Panc1 (cell line): Measurements from ENCODE around the gene PIK3R1. TPM values are rescaled to one million over a fixed set of nuclear protein-coding genes. Genes with fewer than 3 reads are reported as not detected.

Source experiments
- ATAC-seq: fragments of 200-7000 bp; cut with Tn5 transposase; 2 replicates; pipeline ENCODE4 v1.9.1; 2020; ENCODE audit warnings: mild to moderate bottlenecking, moderate library complexity
- BruUV-seq: library from RNA; stranded (reverse); fragments of 400-500 nt; replicated peaks from 2 replicates; lab custom pipeline; 2021; lab: Mats Ljungman, UMichigan
- CTCF ChIA-PET: fragments of 300-600 bp; sonication (Branson Sonifier 250); formaldehyde crosslinking; loops from one replicate; lab custom pipeline; 2022; ENCODE audit warnings: antibody characterized with exemption; lab: Charles Lee
- POLR2A ChIA-PET: fragments of 300-600 bp; sonication (Branson Sonifier 250); formaldehyde crosslinking; loops from one replicate; lab custom pipeline; 2022; ENCODE audit warnings: antibody characterized with exemption; lab: Charles Lee
- DNase-seq: peaks from one replicate; pipeline ENCODE4 v3.0.0-alpha.2; 2010; ENCODE audit warnings: low read depth, low spot score
- H3K27ac ChIP-seq: 2 replicates; pipeline ENCODE4 v1.5.1; 2011; ENCODE audit warnings: mild to moderate bottlenecking, low read length, inconsistent platforms
- H3K27me3 ChIP-seq: fragments of 200-500 bp; sonication (Bioruptor generic); 2 replicates; pipeline ENCODE4 v1.6.0; 2014; ENCODE audit warnings: low read length, inconsistent platforms; ENCODE audit not compliant: control insufficient read depth, insufficient read depth
- H3K36me3 ChIP-seq: fragments of 200-500 bp; sonication (Bioruptor generic); 2 replicates; pipeline ENCODE4 v1.5.1; 2014; ENCODE audit warnings: inconsistent platforms, mild to moderate bottlenecking, low read length, moderate library complexity; ENCODE audit not compliant: control insufficient read depth, insufficient read depth
- H3K4me1 ChIP-seq: 2 replicates; pipeline ENCODE4 v1.5.1; 2011; ENCODE audit warnings: inconsistent platforms, mild to moderate bottlenecking, low read length, moderate library complexity; ENCODE audit not compliant: control insufficient read depth, insufficient read depth
- H3K4me3 ChIP-seq, 2 experiments: 2 replicates each; pipeline ENCODE4 v1.5.1; 2011 to 2012; ENCODE audit warnings: low read depth in 2 of 2, low read length in 2 of 2, mild to moderate bottlenecking in 2 of 2, inconsistent platforms in 1 of 2, moderate library complexity in 1 of 2
- H3K9me3 ChIP-seq: fragments of 200-500 bp; sonication (Bioruptor generic); 2 replicates; pipeline ENCODE4 v1.5.1; 2014; ENCODE audit warnings: low read depth, mild to moderate bottlenecking, inconsistent platforms, low read length, moderate library complexity; ENCODE audit not compliant: control insufficient read depth, insufficient read depth
- SIN3A ChIP-seq: IDR thresholded peaks from 2 replicates; pipeline ENCODE4 v1.6.1; 2012; ENCODE audit warnings: low read depth, mild to moderate bottlenecking, low read length, moderate library complexity, borderline replicate concordance; ENCODE audit not compliant: insufficient read depth
- TCF7L2 ChIP-seq: IDR thresholded peaks from 2 replicates; pipeline ENCODE4 v1.6.1; 2011; ENCODE audit warnings: mild to moderate bottlenecking, low read depth, low read length, inconsistent platforms
- in situ Hi-C: cut with HindIII; loops from 2 replicates; pipeline ENCODE4 v1.10.0; 2016; ENCODE audit warnings: low sequenced_read_pairs, low pct_unique_long_range_greater_than_20kb
- intact Hi-C: fragments of 100-400 bp; cut with micrococcal nuclease; formaldehyde crosslinking; loops from one replicate; pipeline ENCODE4 v1.10.0; 2022; ENCODE audit not compliant: unreplicated experiment
- total RNA-seq: library from RNA; stranded (reverse); gene quantifications from one replicate; pipeline ENCODE4 v1.2.1, GENCODE V29; 2021; ENCODE audit not compliant: unreplicated experiment
- TF ChIP-seq, protein P1 (sequence below), 2 experiments: IDR thresholded peaks; 2 replicates each; pipeline ENCODE4 v1.6.1; 2011 to 2012; ENCODE audit warnings: low read depth in 2 of 2, control low read depth in 1 of 2, low read length in 1 of 2, mild to moderate bottlenecking in 1 of 2, moderate library complexity in 1 of 2; ENCODE audit not compliant: insufficient read depth in 1 of 2
- TF ChIP-seq, protein P2 (sequence below): fragments of 450-650 bp; IDR thresholded peaks from 2 replicates; pipeline ENCODE4 v1.5.1; 2017; ENCODE audit warnings: mild to moderate bottlenecking

Gene PIK3R1
- total RNA-seq, 1 experiment from 2014 or later: 23.4 TPM

DNA sequence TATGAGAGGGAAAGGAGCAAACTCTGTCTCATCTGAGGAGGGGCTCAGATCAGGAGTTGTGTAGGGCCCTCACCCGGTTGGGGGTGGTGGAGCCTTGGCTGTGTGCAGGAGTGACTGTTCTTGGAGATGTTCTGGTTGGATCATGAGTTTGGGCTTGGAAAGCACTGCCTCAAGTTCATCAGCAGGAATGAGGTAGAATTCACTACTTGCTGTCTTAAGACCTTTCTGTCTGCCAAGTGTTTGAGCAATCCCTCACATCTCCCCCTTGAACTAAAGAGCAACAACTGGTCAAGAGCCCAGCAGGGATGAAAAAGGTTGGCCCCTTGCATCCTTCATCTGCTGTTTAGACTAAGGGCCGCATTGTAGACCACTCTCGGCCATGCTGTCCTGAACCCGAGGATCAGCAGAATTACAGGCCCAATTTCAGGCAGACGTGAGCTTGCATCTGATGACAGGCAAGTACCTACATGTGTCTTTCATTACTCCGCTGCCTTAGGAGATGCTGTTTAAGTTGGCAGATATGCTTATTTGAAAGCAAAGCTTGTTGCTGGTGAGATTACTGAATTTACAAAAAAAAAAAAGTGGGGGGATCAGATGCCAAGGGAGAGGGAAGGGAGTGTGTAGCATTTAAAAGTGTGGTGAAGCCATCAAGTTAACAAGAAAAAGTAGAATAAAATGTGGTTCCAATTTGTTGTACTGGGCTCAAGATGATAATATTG, 36.4 kb downstream of the PIK3R1 start:
- no peak overlapping the region for H3K4me3 ChIP-seq
- no peaks in the 10 kb centered on the region for H3K27me3 ChIP-seq
- TF ChIP-seq, protein P1, sequence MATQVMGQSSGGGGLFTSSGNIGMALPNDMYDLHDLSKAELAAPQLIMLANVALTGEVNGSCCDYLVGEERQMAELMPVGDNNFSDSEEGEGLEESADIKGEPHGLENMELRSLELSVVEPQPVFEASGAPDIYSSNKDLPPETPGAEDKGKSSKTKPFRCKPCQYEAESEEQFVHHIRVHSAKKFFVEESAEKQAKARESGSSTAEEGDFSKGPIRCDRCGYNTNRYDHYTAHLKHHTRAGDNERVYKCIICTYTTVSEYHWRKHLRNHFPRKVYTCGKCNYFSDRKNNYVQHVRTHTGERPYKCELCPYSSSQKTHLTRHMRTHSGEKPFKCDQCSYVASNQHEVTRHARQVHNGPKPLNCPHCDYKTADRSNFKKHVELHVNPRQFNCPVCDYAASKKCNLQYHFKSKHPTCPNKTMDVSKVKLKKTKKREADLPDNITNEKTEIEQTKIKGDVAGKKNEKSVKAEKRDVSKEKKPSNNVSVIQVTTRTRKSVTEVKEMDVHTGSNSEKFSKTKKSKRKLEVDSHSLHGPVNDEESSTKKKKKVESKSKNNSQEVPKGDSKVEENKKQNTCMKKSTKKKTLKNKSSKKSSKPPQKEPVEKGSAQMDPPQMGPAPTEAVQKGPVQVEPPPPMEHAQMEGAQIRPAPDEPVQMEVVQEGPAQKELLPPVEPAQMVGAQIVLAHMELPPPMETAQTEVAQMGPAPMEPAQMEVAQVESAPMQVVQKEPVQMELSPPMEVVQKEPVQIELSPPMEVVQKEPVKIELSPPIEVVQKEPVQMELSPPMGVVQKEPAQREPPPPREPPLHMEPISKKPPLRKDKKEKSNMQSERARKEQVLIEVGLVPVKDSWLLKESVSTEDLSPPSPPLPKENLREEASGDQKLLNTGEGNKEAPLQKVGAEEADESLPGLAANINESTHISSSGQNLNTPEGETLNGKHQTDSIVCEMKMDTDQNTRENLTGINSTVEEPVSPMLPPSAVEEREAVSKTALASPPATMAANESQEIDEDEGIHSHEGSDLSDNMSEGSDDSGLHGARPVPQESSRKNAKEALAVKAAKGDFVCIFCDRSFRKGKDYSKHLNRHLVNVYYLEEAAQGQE (IDR thresholded peaks at IDR 0.05; ENCODE audit: insufficient read depth in 1 of 2, low read depth in 2 of 2, low read length in 1 of 2): no peak
- no peak for TF ChIP-seq SIN3A
- H3K27ac ChIP-seq: peak overlapping the region; percentile 21; the same call in 1 of the 2 replicates
- H3K36me3 ChIP-seq: no peaks in the 10 kb centered on the region
- intact Hi-C loops: loop anchor here (2.0 kb wide), 1 partner anchor 1005 kb away; no protein-coding TSS in a partner anchor
- no TSS peak for BruUV-seq
- peaks cover 33% of the 10 kb centered on the region for H3K4me1 ChIP-seq
- DNase-seq (no peak), ATAC-seq (no peak; the same call in 1 of the 2 replicates)
- ChIA-PET POLR2A (no interaction called here), CTCF (interaction anchor here (0.7 to 2.0 kb wide), 2 partner anchors 20 to 1006 kb away, joined by 3 to 7 read pairs; no protein-coding TSS in a partner anchor)
- no peaks in the 10 kb centered on the region for H3K9me3 ChIP-seq
- in situ Hi-C loops: no loop called here

DNA sequence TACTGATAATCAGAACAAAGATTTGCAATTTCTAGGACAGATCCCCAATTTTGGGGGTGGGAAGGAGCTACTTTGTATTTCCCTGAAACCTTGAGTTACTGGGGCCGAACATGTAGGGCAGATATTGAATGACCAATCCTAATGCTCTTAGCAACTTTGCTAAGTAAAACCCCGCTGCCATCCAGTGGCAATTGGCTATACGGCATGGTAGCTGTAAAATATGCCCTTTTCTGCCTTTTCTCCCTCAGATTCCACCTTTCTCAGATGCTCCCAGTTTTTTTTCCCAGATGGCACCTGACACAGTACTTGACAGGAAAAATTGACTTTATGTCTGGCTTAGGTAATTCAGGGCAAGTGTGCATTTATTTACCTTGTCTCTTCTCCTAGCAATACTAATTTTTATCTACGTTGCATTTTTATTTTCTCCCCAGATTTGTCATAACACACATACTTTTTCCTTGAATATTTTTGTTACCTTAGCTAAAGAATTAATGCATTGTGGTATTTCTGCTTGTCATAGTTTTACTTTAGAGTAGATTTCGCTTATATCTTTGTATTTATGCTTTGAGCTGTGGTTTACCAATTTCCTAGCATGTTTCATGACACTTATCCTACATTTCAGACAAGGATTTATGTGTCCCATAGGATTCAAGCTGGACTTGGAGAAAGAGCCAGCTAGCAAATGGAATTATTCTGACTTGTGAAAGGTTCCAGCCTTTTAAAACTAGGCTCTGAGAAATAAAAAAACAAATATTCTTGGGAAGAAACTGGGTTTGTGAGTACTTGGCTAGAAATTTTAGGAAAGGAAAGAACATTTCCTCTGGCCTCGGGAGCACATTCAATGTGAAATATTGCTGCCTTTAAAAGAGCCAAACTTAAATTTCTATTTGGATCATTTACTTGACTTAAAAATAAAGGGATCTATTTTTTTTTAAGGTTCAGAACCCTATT, 37.4 kb downstream of the PIK3R1 start:
- intact Hi-C loops: loop anchor here (2.0 kb wide), 1 partner anchor 1006 kb away; no protein-coding TSS in a partner anchor
- in situ Hi-C loops: no loop called here
- TF ChIP-seq, protein P2, sequence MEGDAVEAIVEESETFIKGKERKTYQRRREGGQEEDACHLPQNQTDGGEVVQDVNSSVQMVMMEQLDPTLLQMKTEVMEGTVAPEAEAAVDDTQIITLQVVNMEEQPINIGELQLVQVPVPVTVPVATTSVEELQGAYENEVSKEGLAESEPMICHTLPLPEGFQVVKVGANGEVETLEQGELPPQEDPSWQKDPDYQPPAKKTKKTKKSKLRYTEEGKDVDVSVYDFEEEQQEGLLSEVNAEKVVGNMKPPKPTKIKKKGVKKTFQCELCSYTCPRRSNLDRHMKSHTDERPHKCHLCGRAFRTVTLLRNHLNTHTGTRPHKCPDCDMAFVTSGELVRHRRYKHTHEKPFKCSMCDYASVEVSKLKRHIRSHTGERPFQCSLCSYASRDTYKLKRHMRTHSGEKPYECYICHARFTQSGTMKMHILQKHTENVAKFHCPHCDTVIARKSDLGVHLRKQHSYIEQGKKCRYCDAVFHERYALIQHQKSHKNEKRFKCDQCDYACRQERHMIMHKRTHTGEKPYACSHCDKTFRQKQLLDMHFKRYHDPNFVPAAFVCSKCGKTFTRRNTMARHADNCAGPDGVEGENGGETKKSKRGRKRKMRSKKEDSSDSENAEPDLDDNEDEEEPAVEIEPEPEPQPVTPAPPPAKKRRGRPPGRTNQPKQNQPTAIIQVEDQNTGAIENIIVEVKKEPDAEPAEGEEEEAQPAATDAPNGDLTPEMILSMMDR: peak; percentile 89
- TF ChIP-seq TCF7L2: no peak
- ChIA-PET POLR2A (interaction anchor here (0.5 to 0.6 kb wide), 2 partner anchors 37 to 1032 kb away, joined by 5 to 6 read pairs; partner anchors contain the start of gene PIK3R1), CTCF (interaction anchor here (0.5 to 2.0 kb wide), 4 partner anchors 19 to 1007 kb away, joined by 3 to 7 read pairs (median 4); no protein-coding TSS in a partner anchor)
- Histone ChIP-seq H3K4me3 (no peak overlapping the region), H3K4me1 (peaks cover 33% of the 10 kb centered on the region), H3K27ac (no peak overlapping the region), H3K36me3 (no peaks in the 10 kb centered on the region), H3K9me3 (no peaks in the 10 kb centered on the region), H3K27me3 (no peaks in the 10 kb centered on the region)
- peak; percentile 91 for ATAC-seq
- DNase-seq: peak; percentile 35
- BruUV-seq: no TSS peak
